Measurements from ENCODE around the gene ZNF214.

Gene ZNF214

GRCh38 chr11:7020183-7020917 is at the start of gene ZNF214, which contains the start of gene NLRP14:
Gene ZNF214, minus strand, starts transcription at chr11:7020346. Its CDS starts 17,511 bp downstream, at chr11:7002835.
Gene NLRP14, plus strand, starts transcription at chr11:7020479. Its CDS starts 18,108 bp downstream, at chr11:7038587.
- FAIRE-seq (peak; percentile 80), DNase-seq (ENCODE audit: insufficient read length, low spot score) (peak; percentile 94)
- TF ChIP-seq POLR2A (IDR thresholded peaks at IDR 0.05; ENCODE audit: low read depth, low read length): peak; percentile 67

GRCh38 chr11:7062534-7062933 is 42.4 kb upstream of the ZNF214 start:
- TF ChIP-seq POLR2A (IDR thresholded peaks at IDR 0.05; ENCODE audit: low read depth, low read length): no peak
- FAIRE-seq (no peak), DNase-seq (ENCODE audit: insufficient read length, low spot score) (no peak)

- peak; percentile 65 for FAIRE-seq
- no peak for TF ChIP-seq POLR2A (IDR thresholded peaks at IDR 0.05; ENCODE audit: low read depth, low read length)
- DNase-seq (ENCODE audit: insufficient read length, low spot score): no peak
Observed at GRCh38 chr11:7060868-7061267, 40.7 kb upstream of the ZNF214 start.

GRCh38 chr11:7057641-7058040 is 37.5 kb upstream of the ZNF214 start:
- no peak for FAIRE-seq

GRCh38 chr11:7056828-7057513 is 36.8 kb upstream of the ZNF214 start:
- no peak for TF ChIP-seq POLR2A (IDR thresholded peaks at IDR 0.05; ENCODE audit: low read depth, low read length)
- FAIRE-seq: no peak
- DNase-seq (ENCODE audit: insufficient read length, low spot score): no peak

More at GRCh38 chr11:7057641-7058040, 37.5 kb upstream of the ZNF214 start:
- DNase-seq (ENCODE audit: insufficient read length, low spot score): no peak
- no peak for TF ChIP-seq POLR2A (IDR thresholded peaks at IDR 0.05; ENCODE audit: low read depth, low read length)

GRCh38 chr11:7050191-7050590 is 30.0 kb upstream of the ZNF214 start:
- no peak for TF ChIP-seq POLR2A (IDR thresholded peaks at IDR 0.05; ENCODE audit: low read depth, low read length)
- no peak for FAIRE-seq

GRCh38 chr11:7046474-7047175 is 26.5 kb upstream of the ZNF214 start:
- no peak for TF ChIP-seq POLR2A (IDR thresholded peaks at IDR 0.05; ENCODE audit: low read depth, low read length)
- FAIRE-seq (no peak), DNase-seq (ENCODE audit: insufficient read length, low spot score) (no peak)

More at GRCh38 chr11:7050191-7050590, 30.0 kb upstream of the ZNF214 start:
- DNase-seq (ENCODE audit: insufficient read length, low spot score): no peak

GRCh38 chr11:7034019-7034418 is 13.9 kb upstream of the ZNF214 start:
- FAIRE-seq (no peak), DNase-seq (ENCODE audit: insufficient read length, low spot score) (no peak)
- no peak for TF ChIP-seq POLR2A (IDR thresholded peaks at IDR 0.05; ENCODE audit: low read depth, low read length)

GRCh38 chr11:7032692-7033091 is 12.5 kb upstream of the ZNF214 start:
- DNase-seq (ENCODE audit: insufficient read length, low spot score): no peak
- no peak for TF ChIP-seq POLR2A (IDR thresholded peaks at IDR 0.05; ENCODE audit: low read depth, low read length)
- FAIRE-seq: no peak

- FAIRE-seq (no peak), DNase-seq (ENCODE audit: insufficient read length, low spot score) (no peak)
- no peak for TF ChIP-seq POLR2A (IDR thresholded peaks at IDR 0.05; ENCODE audit: low read depth, low read length)
Observed at GRCh38 chr11:7031471-7031871, 11.3 kb upstream of the ZNF214 start.

- TF ChIP-seq POLR2A (IDR thresholded peaks at IDR 0.05; ENCODE audit: low read depth, low read length): no peak
- DNase-seq (ENCODE audit: insufficient read length, low spot score) (no peak), FAIRE-seq (no peak)
Observed at GRCh38 chr11:7030836-7031235, 10.7 kb upstream of the ZNF214 start.

GRCh38 chr11:7028141-7028540 is 8.0 kb upstream of the ZNF214 start:
- DNase-seq (ENCODE audit: insufficient read length, low spot score): no peak
- no peak for FAIRE-seq
- no peak for TF ChIP-seq POLR2A (IDR thresholded peaks at IDR 0.05; ENCODE audit: low read depth, low read length)

GRCh38 chr11:7021318-7021717 is 1.2 kb upstream of the ZNF214 start:
- FAIRE-seq (no peak), DNase-seq (ENCODE audit: insufficient read length, low spot score) (no peak)
- no peak for TF ChIP-seq POLR2A (IDR thresholded peaks at IDR 0.05; ENCODE audit: low read depth, low read length)

- no peak for TF ChIP-seq POLR2A (IDR thresholded peaks at IDR 0.05; ENCODE audit: low read depth, low read length)
- no peak for FAIRE-seq
- peak; percentile 11 for DNase-seq (ENCODE audit: insufficient read length, low spot score)
Observed at GRCh38 chr11:7019500-7020182, 505 bp downstream of the ZNF214 start.
